NCI-H1694 treated with DMSO at 0.1 percent for 48 hours (cell line): Measurements from ENCODE around the gene CBFA2T3.

ENCODE experiments used
- DNase-seq: peaks from one replicate; lab custom pipeline; 2025; lab: John Stamatoyannopoulos, UW

The CBFA2T3 gene

GRCh38 chr16:88939245-88939971 is 37.6 kb downstream of the CBFA2T3 start:
- no peak for DNase-seq

- DNase-seq = no peak
These were observed 38.2 kb downstream of the CBFA2T3 start for GRCh38 chr16:88938777-88939244.

- no peak for DNase-seq
These were observed 38.8 kb downstream of the CBFA2T3 start for GRCh38 chr16:88938119-88938776.

- no peak for DNase-seq
These were observed 39.8 kb downstream of the CBFA2T3 start for GRCh38 chr16:88937206-88937621.

- DNase-seq = no peak
These were observed 40.3 kb downstream of the CBFA2T3 start for GRCh38 chr16:88936556-88937205.

GRCh38 chr16:88936008-88936555 is 40.9 kb downstream of the CBFA2T3 start:
- no peak for DNase-seq

GRCh38 chr16:88934066-88934667 is 42.8 kb downstream of the CBFA2T3 start:
- DNase-seq = no peak

- no peak for DNase-seq
These were observed 44.1 kb downstream of the CBFA2T3 start for GRCh38 chr16:88932929-88933328.

- no peak for DNase-seq
These were observed 45.1 kb downstream of the CBFA2T3 start for GRCh38 chr16:88931936-88932335.

- no peak for DNase-seq
These were observed 45.6 kb downstream of the CBFA2T3 start for GRCh38 chr16:88931373-88931900.

GRCh38 chr16:88930716-88931115 is 46.3 kb downstream of the CBFA2T3 start:
- no peak for DNase-seq

- no peak for DNase-seq
These were observed 47.9 kb downstream of the CBFA2T3 start for GRCh38 chr16:88929091-88929445.

- DNase-seq = no peak
These were observed 48.5 kb downstream of the CBFA2T3 start for GRCh38 chr16:88928405-88929090.

GRCh38 chr16:88927661-88928060 is 49.3 kb downstream of the CBFA2T3 start:
- no peak for DNase-seq

GRCh38 chr16:88927010-88927409 is 50.0 kb downstream of the CBFA2T3 start:
- no peak for DNase-seq

GRCh38 chr16:88926374-88926990 is 50.5 kb downstream of the CBFA2T3 start:
- DNase-seq = no peak

- DNase-seq = no peak
These were observed 51.5 kb downstream of the CBFA2T3 start for GRCh38 chr16:88925540-88925887.

- peak; percentile 95 for DNase-seq
These were observed 52.0 kb downstream of the CBFA2T3 start for GRCh38 chr16:88924834-88925539.

GRCh38 chr16:88923926-88924833 is 52.8 kb downstream of the CBFA2T3 start:
- DNase-seq = no peak
